Anterior cingulate cortex (tissue), 58 donors: ENCODE data around the gene OR6C75.
"Not testable (repeated sequence)": the region's sequence is repeated elsewhere in the genome, so short reads cannot be mapped to it uniquely, and the experiment has no call there.

Source experiments
- DNase-seq, 58 donors: peaks; one replicate each; lab custom pipeline; 2025; lab: John Stamatoyannopoulos, UW

Gene OR6C75

GRCh38 chr12:55362675-55363074 is at the start of gene OR6C75:
Gene OR6C75, plus strand, starts transcription at chr12:55362975. Its CDS starts 2,136 bp downstream, at chr12:55365111.
- DNase-seq: no peak

DNA sequence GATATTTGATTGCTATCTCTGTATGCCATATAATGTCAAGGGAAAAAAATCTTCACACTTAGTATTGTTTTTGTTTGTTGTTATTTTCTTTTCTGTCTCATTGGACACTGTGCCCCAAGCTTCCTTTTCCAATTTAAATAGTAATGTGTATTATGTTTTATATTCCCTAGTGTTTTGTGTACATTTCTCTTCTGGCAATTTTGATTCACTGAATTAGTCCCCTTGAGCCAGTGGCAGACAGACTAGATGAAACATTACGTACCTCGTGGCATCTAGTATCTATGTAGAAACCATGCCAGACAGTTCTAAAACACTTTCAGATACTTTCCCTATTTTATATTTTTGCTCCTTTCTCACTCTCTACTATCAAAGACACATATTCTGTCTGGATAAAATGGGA is 48.7 kb upstream of the OR6C75 start, which contains the start of gene OR6C1:
OR6C1 (plus strand) TSS at position 301 of the 400 bp plus-strand sequence. CDS start 6,257 bp downstream, outside the sequence.
- DNase-seq: no peak

DNA sequence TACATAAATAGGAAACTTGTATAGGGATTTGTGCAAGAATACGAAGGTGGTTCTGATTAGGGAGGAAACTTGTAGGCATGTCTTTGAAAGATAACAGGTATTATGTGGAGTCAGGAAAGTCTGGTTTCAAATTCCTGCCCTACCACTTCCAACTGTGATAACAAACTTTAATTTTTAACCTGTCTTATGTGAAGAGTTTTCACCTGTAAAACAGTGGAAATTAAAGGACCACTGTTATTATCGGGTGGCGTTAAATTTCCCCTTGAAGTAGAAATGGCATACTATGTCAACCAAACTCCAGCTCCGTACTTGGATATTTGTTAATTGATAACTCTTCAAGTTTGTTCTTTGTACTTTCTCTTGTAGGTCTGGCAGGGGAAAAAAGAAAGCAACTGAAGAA is 42.6 kb upstream of the OR6C75 start:
- no peak for DNase-seq

DNA sequence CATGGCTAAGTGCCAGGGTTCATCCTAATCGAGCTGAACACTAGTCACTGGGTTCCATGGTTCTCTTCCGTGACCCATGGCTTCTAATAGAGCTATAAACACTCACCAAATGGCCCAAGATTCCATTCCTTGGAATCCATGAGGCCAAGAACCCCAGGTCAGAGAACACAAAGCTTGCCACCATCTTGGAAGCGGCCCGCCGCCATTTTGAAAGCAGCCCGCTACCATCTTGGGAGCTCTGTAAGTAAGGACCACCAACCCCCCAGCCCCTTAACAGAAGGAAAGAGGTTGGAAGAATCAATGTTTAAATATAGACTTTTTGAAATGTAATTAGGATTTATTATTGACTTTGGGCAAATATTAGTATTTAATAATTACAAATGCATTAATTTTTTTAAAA is 37.0 kb upstream of the OR6C75 start:
- not testable (repeated sequence) for DNase-seq

DNA sequence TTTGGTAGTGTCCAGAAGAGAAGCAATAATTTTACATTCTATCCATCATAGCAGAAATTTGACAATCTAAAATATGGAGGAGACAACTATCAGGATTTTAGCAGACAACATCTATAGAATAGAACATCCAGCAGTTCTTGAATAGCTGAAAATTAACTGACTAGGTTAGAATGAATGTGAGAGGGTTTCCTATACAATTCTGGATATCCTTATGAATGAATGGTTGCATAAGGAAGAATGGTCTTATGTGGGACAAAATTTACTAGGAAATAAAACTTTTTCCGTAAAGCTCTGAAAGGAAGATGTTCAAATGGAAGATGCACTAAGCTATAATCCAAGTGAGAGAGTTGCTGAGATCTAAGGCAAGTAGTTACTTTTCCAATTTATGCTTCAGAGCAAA is 32.3 kb upstream of the OR6C75 start, which contains the start of gene OR6C3:
OR6C3 (plus strand) TSS at position 301 of the 400 bp plus-strand sequence. CDS start 955 bp downstream, outside the sequence.
- no peak for DNase-seq

GRCh38 chr12:55336002-55336401 is 26.8 kb upstream of the OR6C75 start:
- no peak for DNase-seq

GRCh38 chr12:55355338-55355737 is 7.4 kb upstream of the OR6C75 start:
- not testable (repeated sequence) for DNase-seq

GRCh38 chr12:55365086-55365485 is 2.3 kb downstream of the OR6C75 start:
- DNase-seq: no peak

GRCh38 chr12:55372521-55372920 is 9.7 kb downstream of the OR6C75 start:
- DNase-seq: no peak

DNA sequence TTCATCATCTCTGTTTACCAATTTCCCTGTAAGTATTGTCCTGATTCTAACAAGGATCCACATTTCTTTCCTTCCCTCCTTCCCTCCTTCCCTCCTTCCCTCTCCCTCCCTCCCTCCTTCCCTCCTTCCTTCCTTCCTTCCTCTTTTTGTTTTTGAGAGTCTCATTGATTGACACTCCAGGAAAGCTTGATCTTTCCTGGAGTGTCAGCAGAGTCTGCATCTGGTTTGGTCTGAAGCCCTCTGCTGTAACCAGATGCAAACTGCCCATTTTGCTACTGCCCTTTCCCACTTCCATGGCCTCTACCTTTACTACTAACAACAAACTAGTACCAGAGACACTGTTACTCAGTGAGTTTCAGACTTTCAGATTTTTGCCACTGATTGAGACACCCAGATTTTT is 23.1 kb downstream of the OR6C75 start:
- DNase-seq: no peak

GRCh38 chr12:55392032-55392795 is 29.4 kb downstream of the OR6C75 start:
- no peak for DNase-seq

DNA sequence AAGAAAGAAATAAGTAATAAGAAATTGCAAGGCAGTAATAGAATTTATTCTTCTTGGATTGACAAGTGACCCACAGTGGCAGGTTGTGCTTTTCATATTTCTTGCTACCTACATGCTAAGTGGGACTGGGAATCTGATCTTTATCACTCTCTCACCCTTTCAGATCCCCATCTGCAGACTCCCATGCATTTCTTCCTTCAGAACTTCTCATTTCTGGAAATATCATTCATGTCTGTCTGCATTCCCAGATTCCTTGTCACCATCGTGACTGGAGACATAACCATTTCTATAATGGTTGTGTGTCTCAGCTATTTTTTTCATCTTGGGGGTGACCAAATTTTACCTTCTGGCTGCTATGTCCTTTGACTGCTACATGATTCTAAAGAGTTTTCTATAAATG is 33.6 kb downstream of the OR6C75 start:
- no peak for DNase-seq

- DNase-seq: no peak
Observed at GRCh38 chr12:55400229-55400628, 37.5 kb downstream of the OR6C75 start, which contains the start of gene OR6C65. Gene OR6C65, plus strand, starts transcription at chr12:55400529. Its CDS starts 0 bp downstream, at chr12:55400529.

DNA sequence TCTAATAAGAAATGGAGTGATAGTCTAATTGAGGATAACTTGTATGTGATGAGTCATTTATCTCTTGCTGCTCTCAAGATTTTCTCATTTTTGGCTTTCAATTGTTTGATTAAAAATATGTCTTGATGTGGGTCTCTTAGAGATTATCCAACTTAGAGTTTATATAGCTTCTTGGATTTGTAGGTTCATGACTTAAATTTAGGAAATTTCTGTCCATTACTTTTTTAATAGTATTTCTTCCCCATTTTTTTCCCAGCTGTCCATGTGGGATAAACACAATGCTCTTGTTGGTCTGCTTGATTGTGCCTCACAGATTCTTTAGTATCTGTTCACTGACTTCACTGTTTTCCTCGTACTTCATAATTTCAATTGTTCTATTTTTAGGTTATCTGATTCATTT is 45.1 kb downstream of the OR6C75 start:
- no peak for DNase-seq

GRCh38 chr12:55409133-55409532 is 46.4 kb downstream of the OR6C75 start:
- DNase-seq: not testable (repeated sequence)

DNA sequence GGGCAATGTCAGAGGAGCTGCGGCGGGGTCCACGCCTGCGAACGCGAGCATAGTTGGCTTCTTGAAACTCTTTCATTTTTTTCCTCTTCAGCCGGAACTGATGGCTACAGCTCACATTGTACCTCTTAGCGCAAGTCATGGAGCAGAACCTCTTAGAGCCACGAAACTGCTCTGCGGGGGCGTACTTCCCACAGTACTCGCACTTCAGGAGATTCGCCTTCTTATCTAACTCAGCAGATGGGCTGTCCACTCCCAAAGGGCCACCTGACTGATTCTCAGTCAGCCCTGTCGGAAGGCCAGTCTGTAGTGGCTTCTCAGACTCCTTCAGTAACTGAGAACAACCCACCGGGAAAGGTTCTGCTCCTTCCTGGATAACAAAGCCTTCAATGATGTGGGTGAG is 49.4 kb downstream of the OR6C75 start:
- DNase-seq: not testable (repeated sequence)

GRCh38 chr12:55413498-55414388 is 51.0 kb downstream of the OR6C75 start:
- not testable (repeated sequence) for DNase-seq

DNA sequence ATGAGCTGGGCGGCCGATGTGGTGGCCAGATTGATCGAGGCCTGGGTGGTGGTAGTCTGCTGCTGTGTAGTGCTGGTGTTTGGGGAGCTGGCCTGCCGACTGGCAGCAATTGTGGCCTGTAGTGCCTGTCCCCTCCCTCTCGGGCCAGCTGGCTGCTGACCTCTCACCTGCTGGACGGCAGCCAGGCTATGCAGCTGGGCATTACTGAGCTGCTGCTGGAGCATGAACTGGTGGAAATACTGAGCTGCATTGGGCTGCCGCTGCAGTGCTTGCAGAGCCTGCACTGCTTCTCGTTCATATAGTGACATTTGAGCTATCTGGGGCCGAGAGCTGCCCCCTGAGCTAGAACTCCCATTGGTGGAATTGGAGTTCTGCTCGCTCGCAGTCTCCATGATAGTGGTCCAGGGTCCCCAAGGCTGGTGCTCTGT is 51.6 kb downstream of the OR6C75 start:
- DNase-seq: not testable (repeated sequence)

- not testable (repeated sequence) for DNase-seq
Observed at GRCh38 chr12:55414889-55415288, 52.1 kb downstream of the OR6C75 start.

GRCh38 chr12:55416961-55417360 is 54.2 kb downstream of the OR6C75 start:
- DNase-seq: no peak
